HCT116 (cell line): ENCODE data around the gene SPOPL. TPM values are rescaled to one million over a fixed set of nuclear protein-coding genes. Genes with fewer than 3 reads are reported as not detected.

Experiments used
- ATAC-seq: fragments of 200-7000 bp; cut with Tn5 transposase; 2 replicates; pipeline ENCODE4 v1.9.1; 2020; ENCODE audit warnings: mild to moderate bottlenecking, moderate library complexity
- BruUV-seq: library from RNA; stranded (reverse); fragments of 400-500 nt; replicated peaks from 2 replicates; lab custom pipeline; 2021; lab: Mats Ljungman, UMichigan
- CTCF ChIA-PET: fragments of 300-600 bp; sonication (Branson Sonifier 250); formaldehyde crosslinking; loops from one replicate; lab custom pipeline; 2021; ENCODE audit warnings: antibody characterized with exemption; lab: Charles Lee
- POLR2A ChIA-PET: fragments of 300-600, 350-600 bp; sonication (Branson Sonifier 250); formaldehyde crosslinking; loops from one replicate; lab custom pipeline; 2021; ENCODE audit warnings: antibody characterized with exemption; lab: Charles Lee
- RAD21 ChIA-PET, 2 experiments: fragments of 300-600 bp; sonication (Branson Sonifier 250); formaldehyde crosslinking; loops; one replicate each; lab custom pipeline; 2023; ENCODE audit warnings: low total read pairs in 2 of 2; ENCODE audit not compliant: uncharacterized antibody in 2 of 2, unreplicated experiment in 2 of 2, low non-redundant PET in 1 of 2; lab: Charles Lee
- DNase-seq: peaks from one replicate; pipeline ENCODE4 v3.0.0-alpha.2; 2010; ENCODE audit warnings: low read depth, low spot score
- H2AFZ ChIP-seq: fragments of 200-600 bp; shearing (Covaris generic), sonication (generic); 2 replicates; pipeline ENCODE4 v1.6.1; 2017; ENCODE audit warnings: low read depth, mixed run types, mixed read lengths, antibody characterized with exemption, low read length; ENCODE audit not compliant: poor library complexity, severe bottlenecking
- H3K27ac ChIP-seq: 2 replicates; pipeline ENCODE4 v1.5.1; 2012; ENCODE audit warnings: low read depth, low read length
- H3K27me3 ChIP-seq: fragments of 200-600 bp; sonication (generic); 2 replicates; pipeline ENCODE4 v1.6.1; 2016; ENCODE audit warnings: mixed run types, low read length, mixed read lengths; ENCODE audit not compliant: insufficient read depth
- H3K36me3 ChIP-seq, 2 experiments: fragments of 200-500 bp in 1 of 2; fragments of 200-600 bp in 1 of 2; sonication (Bioruptor generic) in 1 of 2; sonication (generic) in 1 of 2; 2 replicates each; pipeline versions ENCODE4 v1.5.1 to v1.6.1; 2014 to 2016; ENCODE audit warnings: low read length in 2 of 2, inconsistent platforms in 1 of 2, mixed read lengths in 1 of 2, mixed run types in 1 of 2; ENCODE audit not compliant: insufficient read depth in 2 of 2, control insufficient read depth in 1 of 2
- H3K4me1 ChIP-seq, 2 experiments: fragments of 200-600 bp in 1 of 2; sonication (generic) in 1 of 2; 2 replicates each; pipeline versions ENCODE4 v1.5.1 to v1.6.1; 2012 to 2017; ENCODE audit warnings: low read length in 2 of 2, inconsistent platforms in 1 of 2, mild to moderate bottlenecking in 1 of 2, mixed read lengths in 1 of 2, mixed run types in 1 of 2, moderate library complexity in 1 of 2; ENCODE audit not compliant: insufficient read depth in 2 of 2, control insufficient read depth in 1 of 2
- H3K4me2 ChIP-seq: fragments of 200-600 bp; sonication (generic); 2 replicates; pipeline ENCODE4 v1.6.1; 2017; ENCODE audit warnings: mixed run types, low read length, mixed read lengths
- H3K4me3 ChIP-seq, 2 experiments: fragments of 200-600 bp in 1 of 2; sonication (generic) in 1 of 2; replicated peaks in 1 of 2; 2 replicates each; pipeline ENCODE4 v1.5.1; 2011 to 2016; ENCODE audit warnings: low read length in 2 of 2, control low read depth in 1 of 2, low read depth in 1 of 2, mild to moderate bottlenecking in 1 of 2, mixed read lengths in 1 of 2, mixed run types in 1 of 2
- H3K79me2 ChIP-seq: fragments of 200-600 bp; sonication (generic); 2 replicates; pipeline ENCODE4 v1.6.1; 2017; ENCODE audit warnings: mild to moderate bottlenecking, mixed run types, low read length, moderate library complexity, mixed read lengths; ENCODE audit not compliant: insufficient read depth
- H3K9ac ChIP-seq: fragments of 200-600 bp; sonication (generic); 2 replicates; pipeline ENCODE4 v1.6.1; 2016; ENCODE audit warnings: low read length, mixed read lengths
- H3K9me2 ChIP-seq: fragments of 200-600 bp; sonication (generic), shearing (Covaris generic); 2 replicates; pipeline ENCODE4 v1.6.1; 2017; ENCODE audit warnings: mixed run types, mild to moderate bottlenecking, moderate library complexity; ENCODE audit not compliant: insufficient read depth
- H3K9me3 ChIP-seq, 2 experiments: fragments of 200-500 bp in 1 of 2; fragments of 200-600 bp in 1 of 2; sonication (Bioruptor generic) in 1 of 2; sonication (generic) in 1 of 2; 2 replicates each; pipeline ENCODE4 v1.6.1; 2014 to 2017; ENCODE audit warnings: low read length in 2 of 2, mixed read lengths in 2 of 2, inconsistent platforms in 1 of 2, low read depth in 1 of 2, mild to moderate bottlenecking in 1 of 2, mixed run types in 1 of 2, moderate library complexity in 1 of 2; ENCODE audit not compliant: control insufficient read depth in 1 of 2, insufficient read depth in 1 of 2
- H4K20me1 ChIP-seq: fragments of 200-600 bp; sonication (generic), shearing (Covaris generic); 2 replicates; pipeline ENCODE4 v1.6.1; 2017; ENCODE audit warnings: mixed run types, mild to moderate bottlenecking, moderate library complexity; ENCODE audit not compliant: insufficient read depth
- CBX3 ChIP-seq: IDR thresholded peaks from 2 replicates; pipeline ENCODE4 v1.6.1; 2012; ENCODE audit warnings: low read depth
- CEBPB ChIP-seq: IDR thresholded peaks from 2 replicates; pipeline ENCODE4 v1.6.1; 2012; ENCODE audit warnings: low read depth
- EGR1 ChIP-seq: IDR thresholded peaks from 2 replicates; pipeline ENCODE4 v1.6.1; 2012; ENCODE audit warnings: low read depth
- ELF1 ChIP-seq: IDR thresholded peaks from 2 replicates; pipeline ENCODE4 v1.6.1; 2012; ENCODE audit warnings: low read depth, borderline replicate concordance
- EZH2 ChIP-seq: fragments of 200-600 bp; sonication (generic); IDR thresholded peaks from 2 replicates; pipeline ENCODE4 v1.6.1; 2017; ENCODE audit warnings: antibody characterized with exemption, mixed run types
- EZH2phosphoT487 ChIP-seq: fragments of 200-600 bp; IDR thresholded peaks from 2 replicates; pipeline ENCODE4 v1.6.1; 2018; ENCODE audit warnings: antibody characterized with exemption, borderline replicate concordance
- FOSL1 ChIP-seq: IDR thresholded peaks from 2 replicates; pipeline ENCODE4 v1.6.1; 2012; ENCODE audit warnings: low read depth
- JUND ChIP-seq: IDR thresholded peaks from 2 replicates; pipeline ENCODE4 v1.6.1; 2012
- MAX ChIP-seq: IDR thresholded peaks from 2 replicates; pipeline ENCODE4 v1.6.1; 2012
- POLR2A ChIP-seq: IDR thresholded peaks from 2 replicates; pipeline ENCODE4 v1.7.0; 2011; ENCODE audit warnings: borderline replicate concordance; ENCODE audit not compliant: insufficient read depth, insufficient read length; ENCODE audit errors: extremely low read depth
- POLR2AphosphoS5 ChIP-seq: IDR thresholded peaks from 2 replicates; pipeline ENCODE4 v1.6.1; 2011; ENCODE audit warnings: mild to moderate bottlenecking, low read depth, low read length, moderate library complexity
- RAD21 ChIP-seq: IDR thresholded peaks from 2 replicates; pipeline ENCODE4 v1.6.1; 2012; ENCODE audit warnings: low read depth, mild to moderate bottlenecking
- SRF ChIP-seq: IDR thresholded peaks from 2 replicates; pipeline ENCODE4 v1.6.1; 2012; ENCODE audit warnings: low read depth
- TCF7L2 ChIP-seq: IDR thresholded peaks from 2 replicates; pipeline ENCODE4 v1.7.0; 2011; ENCODE audit warnings: borderline replicate concordance, inconsistent platforms; ENCODE audit not compliant: insufficient read depth, insufficient read length; ENCODE audit errors: extremely low read depth
- YY1 ChIP-seq: IDR thresholded peaks from 2 replicates; pipeline ENCODE4 v1.6.1; 2011; ENCODE audit warnings: low read length, low read depth, moderate library complexity, mild to moderate bottlenecking; ENCODE audit not compliant: insufficient replicate concordance; ENCODE audit errors: extremely low read depth
- ZNF274 ChIP-seq: fragments of 200-500 bp; sonication (Bioruptor generic); IDR thresholded peaks from 2 replicates; pipeline ENCODE4 v1.6.1; 2014; ENCODE audit warnings: mild to moderate bottlenecking, low read depth, low read length, inconsistent platforms
- intact Hi-C: fragments of 100-400 bp; cut with micrococcal nuclease; formaldehyde crosslinking; loops from 2 replicates; pipeline ENCODE4 v1.10.0; 2022
- total RNA-seq: library from RNA; stranded (reverse); gene quantifications from one replicate; pipeline ENCODE4 v1.2.1, GENCODE V29; 2021; ENCODE audit not compliant: unreplicated experiment
- TF ChIP-seq, protein P1 (sequence below), 3 experiments: fragments of 200-600 bp in 1 of 3; sonication (generic) in 1 of 3; IDR thresholded peaks in 2 of 3; conservative IDR thresholded peaks in 1 of 3; 2 replicates each; pipeline ENCODE4 v1.5.1; 2012 to 2017; ENCODE audit warnings: low read depth in 2 of 3, low read length in 2 of 3, antibody characterized with exemption in 1 of 3, borderline replicate concordance in 1 of 3, control low read depth in 1 of 3, mild to moderate bottlenecking in 1 of 3, mixed read lengths in 1 of 3, mixed run types in 1 of 3, moderate library complexity in 1 of 3; ENCODE audit not compliant: insufficient read depth in 1 of 3
- TF ChIP-seq, protein P2 (sequence below): IDR thresholded peaks from 2 replicates; pipeline ENCODE4 v1.6.1; 2012
- TF ChIP-seq, protein P3 (sequence below): IDR thresholded peaks from 2 replicates; pipeline ENCODE4 v1.6.1; 2012; ENCODE audit warnings: low read depth
- TF ChIP-seq, protein P4 (sequence below): IDR thresholded peaks from 2 replicates; pipeline ENCODE4 v1.6.1; 2011; ENCODE audit warnings: mild to moderate bottlenecking, low read length, moderate library complexity; ENCODE audit not compliant: insufficient replicate concordance; ENCODE audit errors: extremely low read depth

SPOPL gene
- total RNA-seq, 1 experiment from 2014 or later = 48.3 TPM

- ChIA-PET RAD21 (no interaction called here), POLR2A (no interaction called here), CTCF (no interaction called here)
- H3K4me1 ChIP-seq = no peaks in the 10 kb centered on the region
- no peak overlapping the region for H3K9ac ChIP-seq
- H3K4me3 ChIP-seq = no peak overlapping the region
- no TSS peak for BruUV-seq
- no peaks in the 10 kb centered on the region for H3K9me3 ChIP-seq
- no peak overlapping the region for H2AFZ ChIP-seq
- H3K27ac ChIP-seq = no peak overlapping the region
- H3K9me2 ChIP-seq = no peaks in the 10 kb centered on the region
- H3K79me2 ChIP-seq = no peaks in the 10 kb centered on the region
- intact Hi-C loops = no loop called here
- peaks cover 0 to 23% of the 10 kb centered on the region in 2 experiments; a peak in 2 of 4 replicates for H3K36me3 ChIP-seq
- DNase-seq = no peak
- H3K4me2 ChIP-seq = no peak overlapping the region
- no peaks in the 10 kb centered on the region for H3K27me3 ChIP-seq
- TF ChIP-seq CBX3 (no peak), EGR1 (no peak), CEBPB (no peak), ZNF274 (no peak), RAD21 (no peak), POLR2A (no peak), POLR2AphosphoS5 (no peak), ELF1 (no peak), FOSL1 (no peak), EZH2phosphoT487 (no peak), EZH2 (no peak), YY1 (no peak), TCF7L2 (no peak), SRF (no peak), JUND (no peak), MAX (no peak)
- TF ChIP-seq, protein P1, sequence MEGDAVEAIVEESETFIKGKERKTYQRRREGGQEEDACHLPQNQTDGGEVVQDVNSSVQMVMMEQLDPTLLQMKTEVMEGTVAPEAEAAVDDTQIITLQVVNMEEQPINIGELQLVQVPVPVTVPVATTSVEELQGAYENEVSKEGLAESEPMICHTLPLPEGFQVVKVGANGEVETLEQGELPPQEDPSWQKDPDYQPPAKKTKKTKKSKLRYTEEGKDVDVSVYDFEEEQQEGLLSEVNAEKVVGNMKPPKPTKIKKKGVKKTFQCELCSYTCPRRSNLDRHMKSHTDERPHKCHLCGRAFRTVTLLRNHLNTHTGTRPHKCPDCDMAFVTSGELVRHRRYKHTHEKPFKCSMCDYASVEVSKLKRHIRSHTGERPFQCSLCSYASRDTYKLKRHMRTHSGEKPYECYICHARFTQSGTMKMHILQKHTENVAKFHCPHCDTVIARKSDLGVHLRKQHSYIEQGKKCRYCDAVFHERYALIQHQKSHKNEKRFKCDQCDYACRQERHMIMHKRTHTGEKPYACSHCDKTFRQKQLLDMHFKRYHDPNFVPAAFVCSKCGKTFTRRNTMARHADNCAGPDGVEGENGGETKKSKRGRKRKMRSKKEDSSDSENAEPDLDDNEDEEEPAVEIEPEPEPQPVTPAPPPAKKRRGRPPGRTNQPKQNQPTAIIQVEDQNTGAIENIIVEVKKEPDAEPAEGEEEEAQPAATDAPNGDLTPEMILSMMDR (IDR thresholded peaks at IDR 0.05 in 2 of 3, conservative IDR thresholded peaks at IDR 0.05 in 1 of 3; ENCODE audit: borderline replicate concordance in 1 of 3, insufficient read depth in 1 of 3, low read depth in 2 of 3, low read length in 2 of 3) = no peak
- TF ChIP-seq, protein P2, sequence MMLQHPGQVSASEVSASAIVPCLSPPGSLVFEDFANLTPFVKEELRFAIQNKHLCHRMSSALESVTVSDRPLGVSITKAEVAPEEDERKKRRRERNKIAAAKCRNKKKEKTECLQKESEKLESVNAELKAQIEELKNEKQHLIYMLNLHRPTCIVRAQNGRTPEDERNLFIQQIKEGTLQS = no peak
- TF ChIP-seq, protein P3, sequence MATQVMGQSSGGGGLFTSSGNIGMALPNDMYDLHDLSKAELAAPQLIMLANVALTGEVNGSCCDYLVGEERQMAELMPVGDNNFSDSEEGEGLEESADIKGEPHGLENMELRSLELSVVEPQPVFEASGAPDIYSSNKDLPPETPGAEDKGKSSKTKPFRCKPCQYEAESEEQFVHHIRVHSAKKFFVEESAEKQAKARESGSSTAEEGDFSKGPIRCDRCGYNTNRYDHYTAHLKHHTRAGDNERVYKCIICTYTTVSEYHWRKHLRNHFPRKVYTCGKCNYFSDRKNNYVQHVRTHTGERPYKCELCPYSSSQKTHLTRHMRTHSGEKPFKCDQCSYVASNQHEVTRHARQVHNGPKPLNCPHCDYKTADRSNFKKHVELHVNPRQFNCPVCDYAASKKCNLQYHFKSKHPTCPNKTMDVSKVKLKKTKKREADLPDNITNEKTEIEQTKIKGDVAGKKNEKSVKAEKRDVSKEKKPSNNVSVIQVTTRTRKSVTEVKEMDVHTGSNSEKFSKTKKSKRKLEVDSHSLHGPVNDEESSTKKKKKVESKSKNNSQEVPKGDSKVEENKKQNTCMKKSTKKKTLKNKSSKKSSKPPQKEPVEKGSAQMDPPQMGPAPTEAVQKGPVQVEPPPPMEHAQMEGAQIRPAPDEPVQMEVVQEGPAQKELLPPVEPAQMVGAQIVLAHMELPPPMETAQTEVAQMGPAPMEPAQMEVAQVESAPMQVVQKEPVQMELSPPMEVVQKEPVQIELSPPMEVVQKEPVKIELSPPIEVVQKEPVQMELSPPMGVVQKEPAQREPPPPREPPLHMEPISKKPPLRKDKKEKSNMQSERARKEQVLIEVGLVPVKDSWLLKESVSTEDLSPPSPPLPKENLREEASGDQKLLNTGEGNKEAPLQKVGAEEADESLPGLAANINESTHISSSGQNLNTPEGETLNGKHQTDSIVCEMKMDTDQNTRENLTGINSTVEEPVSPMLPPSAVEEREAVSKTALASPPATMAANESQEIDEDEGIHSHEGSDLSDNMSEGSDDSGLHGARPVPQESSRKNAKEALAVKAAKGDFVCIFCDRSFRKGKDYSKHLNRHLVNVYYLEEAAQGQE = no peak
- TF ChIP-seq, protein P4, sequence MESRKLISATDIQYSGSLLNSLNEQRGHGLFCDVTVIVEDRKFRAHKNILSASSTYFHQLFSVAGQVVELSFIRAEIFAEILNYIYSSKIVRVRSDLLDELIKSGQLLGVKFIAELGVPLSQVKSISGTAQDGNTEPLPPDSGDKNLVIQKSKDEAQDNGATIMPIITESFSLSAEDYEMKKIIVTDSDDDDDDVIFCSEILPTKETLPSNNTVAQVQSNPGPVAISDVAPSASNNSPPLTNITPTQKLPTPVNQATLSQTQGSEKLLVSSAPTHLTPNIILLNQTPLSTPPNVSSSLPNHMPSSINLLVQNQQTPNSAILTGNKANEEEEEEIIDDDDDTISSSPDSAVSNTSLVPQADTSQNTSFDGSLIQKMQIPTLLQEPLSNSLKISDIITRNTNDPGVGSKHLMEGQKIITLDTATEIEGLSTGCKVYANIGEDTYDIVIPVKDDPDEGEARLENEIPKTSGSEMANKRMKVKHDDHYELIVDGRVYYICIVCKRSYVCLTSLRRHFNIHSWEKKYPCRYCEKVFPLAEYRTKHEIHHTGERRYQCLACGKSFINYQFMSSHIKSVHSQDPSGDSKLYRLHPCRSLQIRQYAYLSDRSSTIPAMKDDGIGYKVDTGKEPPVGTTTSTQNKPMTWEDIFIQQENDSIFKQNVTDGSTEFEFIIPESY = no peak
- TF ChIP-seq, all 23 proteins: peak for 0
- ATAC-seq = no peak
- H4K20me1 ChIP-seq = no peaks in the 10 kb centered on the region
Observed at GRCh38 chr2:138577066-138577465, 75.5 kb downstream of the SPOPL start.
